HepG2 (cell line): ENCODE measurements around the gene IQCN. TPM values are rescaled to one million over a fixed set of nuclear protein-coding genes. Genes with fewer than 3 reads are reported as not detected.

Source experiments
- AFF4 ChIP-seq: sonication (generic); formaldehyde crosslinking; IDR thresholded peaks from 2 replicates; pipeline ENCODE4 v1.4.0; 2020; ENCODE audit warnings: missing genetic modification reagents
- BATF2 ChIP-seq: sonication (generic); formaldehyde crosslinking; IDR thresholded peaks from 2 replicates; pipeline ENCODE4 v1.8.0; 2022; ENCODE audit warnings: mild to moderate bottlenecking, missing genetic modification reagents, moderate library complexity
- FOXP1 ChIP-seq, 2 experiments: fragments of 450-650 bp in 1 of 2; IDR thresholded peaks; 2 replicates each; pipeline ENCODE4 v1.6.1; 2017 to 2018; ENCODE audit warnings: antibody characterized with exemption in 1 of 2
- GABPA ChIP-seq, 2 experiments: IDR thresholded peaks; 2 replicates each; pipeline ENCODE4 v1.6.1; 2011 to 2016; ENCODE audit warnings: low read depth in 2 of 2, low read length in 1 of 2, missing biosample characterization in 1 of 2, missing genetic modification characterization in 1 of 2
- HNF4G ChIP-seq, 2 experiments: sonication (generic) in 1 of 2; formaldehyde crosslinking in 1 of 2; IDR thresholded peaks; 2 replicates each; pipeline versions ENCODE4 v1.4.0 to v1.6.1; 2011 to 2020; ENCODE audit warnings: borderline replicate concordance in 2 of 2, low read depth in 2 of 2, mild to moderate bottlenecking in 2 of 2, low read length in 1 of 2, missing genetic modification reagents in 1 of 2, moderate library complexity in 1 of 2
- HNRNPK ChIP-seq: fragments of 200-400 bp; formaldehyde crosslinking; IDR thresholded peaks from 2 replicates; pipeline ENCODE4 v1.6.1; 2018; ENCODE audit warnings: low read length, low read depth, moderate library complexity, mild to moderate bottlenecking; ENCODE audit not compliant: poor library complexity, severe bottlenecking
- HOXD1 ChIP-seq: sonication (generic); formaldehyde crosslinking; IDR thresholded peaks from 2 replicates; pipeline ENCODE4 v1.5.0; 2020; ENCODE audit warnings: missing genetic modification reagents
- IKZF4 ChIP-seq: sonication (generic); formaldehyde crosslinking; IDR thresholded peaks from 2 replicates; pipeline ENCODE4 v1.5.1; 2020; ENCODE audit warnings: borderline replicate concordance, mild to moderate bottlenecking, low read depth, missing genetic modification reagents; ENCODE audit errors: not compliant biosample characterization
- ISL2 ChIP-seq: sonication (generic); formaldehyde crosslinking; IDR thresholded peaks from 2 replicates; pipeline ENCODE4 v1.5.0; 2020; ENCODE audit warnings: missing genetic modification reagents
- KDM5A ChIP-seq: fragments of 200-600 bp; sonication (generic); IDR thresholded peaks from 2 replicates; pipeline ENCODE4 v1.7.0; 2018; ENCODE audit warnings: antibody characterized with exemption, mild to moderate bottlenecking, low read length, borderline replicate concordance
- NAIF1 ChIP-seq: sonication (generic); formaldehyde crosslinking; IDR thresholded peaks from 2 replicates; pipeline ENCODE4 v1.5.0; 2020; ENCODE audit warnings: mild to moderate bottlenecking, missing genetic modification reagents, borderline replicate concordance
- NBN ChIP-seq: fragments of 450-650 bp; conservative IDR thresholded peaks from 2 replicates; pipeline ENCODE4 v1.6.1; 2017
- NFRKB ChIP-seq: fragments of 450-650 bp; IDR thresholded peaks from 2 replicates; pipeline ENCODE4 v1.6.1; 2017
- STAT6 ChIP-seq: sonication (generic); formaldehyde crosslinking; IDR thresholded peaks from 2 replicates; pipeline ENCODE4 v1.4.0; 2020; ENCODE audit warnings: missing genetic modification reagents, mild to moderate bottlenecking, borderline replicate concordance
- ZEB1 ChIP-seq: IDR thresholded peaks from 2 replicates; pipeline ENCODE4 v1.6.1; 2012; ENCODE audit warnings: mild to moderate bottlenecking, low read depth, inconsistent platforms; ENCODE audit not compliant: insufficient replicate concordance
- ZNF282 ChIP-seq: fragments of 450-650 bp; IDR thresholded peaks from 2 replicates; pipeline ENCODE4 v1.6.1; 2018; ENCODE audit not compliant: partially characterized antibody
- ZNF335 ChIP-seq: sonication (generic); formaldehyde crosslinking; IDR thresholded peaks from 2 replicates; pipeline ENCODE4 v1.4.0; 2020; ENCODE audit warnings: missing genetic modification reagents
- ZNF354B ChIP-seq: sonication (generic); formaldehyde crosslinking; IDR thresholded peaks from 2 replicates; pipeline ENCODE4 v1.8.0; 2022; ENCODE audit warnings: mild to moderate bottlenecking, missing genetic modification reagents
- ZNF557 ChIP-seq: sonication (generic); formaldehyde crosslinking; IDR thresholded peaks from 2 replicates; pipeline ENCODE4 v1.4.0; 2020; ENCODE audit warnings: missing genetic modification reagents
- ZSCAN22 ChIP-seq: sonication (generic); formaldehyde crosslinking; IDR thresholded peaks from 2 replicates; pipeline ENCODE4 v1.4.0; 2020; ENCODE audit warnings: mild to moderate bottlenecking, missing genetic modification reagents
- polyA plus RNA-seq, 8 experiments: library from polyadenylated mRNA; depleted of rRNA in 3 of 8; stranded (reverse) in 7 of 8; unstranded in 1 of 8; fragments of >200 nt; fragmentation: Illumina TruSeq in 4 of 8; extraction: Trizol in 4 of 8; gene quantifications; 2 replicates each; pipeline versions ENCODE4 v1.2.1 to v1.2.3, GENCODE V29; 2011 to 2016; ENCODE audit warnings: low read depth in 4 of 8, missing spikeins in 1 of 8, mixed read lengths in 1 of 8; ENCODE audit not compliant: insufficient read depth in 1 of 8
- total RNA-seq, 5 experiments: library from RNA; depleted of rRNA; stranded (reverse); fragments of >200 nt; fragmentation: Illumina TruSeq; extraction: Trizol; gene quantifications; 2 replicates each; pipeline ENCODE4 v1.2.3, GENCODE V29; 2016; ENCODE audit warnings: low read depth in 1 of 5

The IQCN gene
- total and polyA plus RNA-seq, 2 of the 13 experiments (the other 11 are each of a cell fraction or from before 2014, with no cell fraction given) = 0.04 to 0.18 TPM

- TF ChIP-seq HNF4G (IDR thresholded peaks at IDR 0.05; ENCODE audit: borderline replicate concordance, low read depth, low read length) (no peak), HNF4G (CRISPR knock-in tag; IDR thresholded peaks at IDR 0.05; ENCODE audit: borderline replicate concordance, low read depth) (no peak), ZNF557 (CRISPR knock-in tag) (peak; percentile 75; the same call in 1 of the 2 replicates), FOXP1 (IDR thresholded peaks at IDR 0.05) (no peak), FOXP1 (CRISPR knock-in tag; IDR thresholded peaks at IDR 0.05) (0 out of 2 replicates have a peak, but pooled peaks have one; percentile 18), GABPA (IDR thresholded peaks at IDR 0.05; ENCODE audit: low read depth, low read length) (no peak), GABPA (CRISPR knock-in tag; IDR thresholded peaks at IDR 0.05; ENCODE audit: low read depth) (0 out of 2 replicates have a peak, but pooled peaks have one; percentile 30), KDM5A (no peak), ZNF335 (peak; percentile 87; the same call in 1 of the 2 replicates), IKZF4 (CRISPR knock-in tag) (peak; percentile 81), NFRKB (no peak), ZEB1 (no peak), ZSCAN22 (CRISPR knock-in tag) (no peak), NAIF1 (CRISPR knock-in tag) (peak; percentile 82; the same call in 1 of the 2 replicates), BATF2 (CRISPR knock-in tag) (peak; percentile 94), ZNF282 (no peak), AFF4 (0 out of 2 replicates have a peak, but pooled peaks have one; percentile 46), STAT6 (CRISPR knock-in tag) (no peak), ISL2 (peak; percentile 78), HNRNPK (no peak), HOXD1 (CRISPR knock-in tag) (peak; percentile 86), NBN (no peak), ZNF354B (no peak)
These were observed 40.9 kb downstream of the IQCN start (continued) for GRCh38 chr19:18233224-18233825.
